Ascending aorta (tissue), 2 donors: ENCODE measurements around the gene HAND1. TPM values are rescaled to one million over a fixed set of nuclear protein-coding genes. Genes with fewer than 3 reads are reported as not detected.

ENCODE experiments used
- DNase-seq, 2 donors: peaks; one replicate each; pipeline ENCODE4 v3.0.0-alpha.2; 2019; ENCODE audit warnings: low spot score in 2 of 2
- H3K27ac ChIP-seq, 2 donors: fragments of 200-600 bp; sonication (generic); one replicate each; pipeline ENCODE4 v1.5.1; 2016 to 2017; ENCODE audit warnings: mild to moderate bottlenecking in 1 of 2
- H3K27me3 ChIP-seq: fragments of 200-600 bp; sonication (generic); one replicate; pipeline ENCODE4 v1.5.1; 2017
- H3K36me3 ChIP-seq, 2 donors: fragments of 200-600 bp; sonication (generic); one replicate each; pipeline ENCODE4 v1.5.1; 2016
- H3K4me1 ChIP-seq, 2 donors: fragments of 200-600 bp; sonication (generic); one replicate each; pipeline ENCODE4 v1.5.1; 2016 to 2017; ENCODE audit warnings: mild to moderate bottlenecking in 1 of 2
- H3K4me3 ChIP-seq, 2 donors: fragments of 200-600 bp; sonication (generic); one replicate each; pipeline ENCODE4 v1.5.1; 2016 to 2017; ENCODE audit warnings: mild to moderate bottlenecking in 1 of 2
- H3K9me3 ChIP-seq, 2 donors: fragments of 200-600 bp; sonication (generic); one replicate each; pipeline ENCODE4 v1.5.1; 2016
- CTCF ChIP-seq, 3 experiments: fragments of 200-600 bp in 2 of 3; fragments of 450-650 bp in 1 of 3; sonication (generic) in 2 of 3; IDR thresholded peaks; one replicate each; pipeline ENCODE4 v1.5.1; 2016 to 2019; ENCODE audit warnings: antibody characterized with exemption in 3 of 3, mild to moderate bottlenecking in 1 of 3, moderate library complexity in 1 of 3
- intact Hi-C: fragments of 100-400 bp; cut with DNase I; formaldehyde crosslinking; loops from one replicate; pipeline ENCODE4 v1.15.1; 2023
- total RNA-seq: library from RNA; depleted of rRNA; stranded (reverse); fragments of >200 nt; gene quantifications from one replicate; pipeline ENCODE4 v1.1.0, GENCODE V29; 2016

The HAND1 gene
- total RNA-seq, 1 donor from 2014 or later: not detected

DNA sequence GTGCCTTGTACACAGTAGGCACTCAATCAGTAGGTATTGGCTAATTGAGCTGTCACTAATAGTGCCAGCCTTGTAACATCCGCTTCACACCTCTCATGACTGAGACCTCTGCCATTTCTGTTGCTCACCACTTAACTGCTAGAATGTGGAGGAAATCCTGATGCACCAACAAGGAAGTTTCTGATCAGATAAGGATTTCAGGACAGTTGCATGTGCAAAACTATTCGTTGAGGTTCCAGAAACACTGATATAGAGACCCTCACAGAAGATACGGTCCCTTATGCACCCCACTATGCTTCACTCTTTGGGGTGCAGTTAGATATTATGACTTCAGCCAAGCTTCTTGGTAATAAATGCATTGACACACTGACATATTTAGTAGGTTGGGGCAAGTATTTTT lies 21.5 kb downstream of the HAND1 start:
- Histone ChIP-seq H3K4me1 (no peaks in the 10 kb centered on the region), H3K4me3 (no peak overlapping the region), H3K9me3 (no peaks in the 10 kb centered on the region), H3K27ac (no peak overlapping the region), H3K27me3 (no peaks in the 10 kb centered on the region), H3K36me3 (peaks cover 65 to 89% of the 10 kb centered on the region in 2 donors)
- no peak for DNase-seq
- TF ChIP-seq CTCF (IDR thresholded peaks at IDR 0.05): no peak
- intact Hi-C loops: no loop called here

- TF ChIP-seq CTCF (IDR thresholded peaks at IDR 0.05): no peak
- Histone ChIP-seq H3K27ac (no peak overlapping the region), H3K4me1 (no peaks in the 10 kb centered on the region), H3K9me3 (no peaks in the 10 kb centered on the region), H3K36me3 (peaks cover 71 to 94% of the 10 kb centered on the region in 2 donors), H3K4me3 (no peak overlapping the region), H3K27me3 (no peaks in the 10 kb centered on the region)
- no peak for DNase-seq
- intact Hi-C loops: no loop called here
These were observed 22.4 kb downstream of the HAND1 start for GRCh38 chr5:154455585-154455984.

- no peak for DNase-seq
- no peak for TF ChIP-seq CTCF (IDR thresholded peaks at IDR 0.05)
- H3K9me3 ChIP-seq: no peaks in the 10 kb centered on the region
- peaks cover 0 to 15% of the 10 kb centered on the region in 2 donors for H3K4me1 ChIP-seq
- no peaks in the 10 kb centered on the region for H3K27me3 ChIP-seq
- peaks cover 55 to 64% of the 10 kb centered on the region in 2 donors for H3K36me3 ChIP-seq
- no peak overlapping the region for H3K27ac ChIP-seq
- intact Hi-C loops: no loop called here
- H3K4me3 ChIP-seq: no peak overlapping the region
These were observed 26.1 kb downstream of the HAND1 start for GRCh38 chr5:154451957-154452356.

DNA sequence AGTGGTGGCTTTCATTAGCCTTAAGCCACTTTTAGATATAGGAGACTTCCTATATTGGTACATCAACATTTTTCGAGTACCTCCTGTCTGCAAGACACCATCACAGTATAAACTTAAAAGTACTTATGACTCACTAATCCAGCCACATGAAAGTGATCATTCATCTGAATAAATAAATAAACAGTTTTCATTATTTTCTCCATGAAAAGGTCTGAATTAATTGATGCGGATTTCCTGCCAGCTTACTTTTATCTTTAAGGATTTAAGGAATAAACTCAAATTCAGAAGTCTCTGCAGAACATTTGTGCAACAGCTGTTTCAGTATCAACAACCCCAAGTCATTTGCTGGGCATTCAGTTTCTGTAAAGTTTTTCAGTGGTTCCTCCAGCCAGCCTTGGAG lies 28.2 kb downstream of the HAND1 start:
- intact Hi-C loops: loop anchor here (5.0 to 10.0 kb wide), 3 partner anchors 262 to 405 kb away; partner anchors contain the start of genes CNOT8, FAXDC2 and LARP1
- Histone ChIP-seq H3K27me3 (no peaks in the 10 kb centered on the region), H3K4me1 (peaks cover 4 to 18% of the 10 kb centered on the region in 2 donors), H3K36me3 (peaks cover 36 to 42% of the 10 kb centered on the region in 2 donors), H3K27ac (no peak overlapping the region), H3K9me3 (no peaks in the 10 kb centered on the region), H3K4me3 (no peak overlapping the region)
- no peak for TF ChIP-seq CTCF (IDR thresholded peaks at IDR 0.05)
- no peak for DNase-seq

DNA sequence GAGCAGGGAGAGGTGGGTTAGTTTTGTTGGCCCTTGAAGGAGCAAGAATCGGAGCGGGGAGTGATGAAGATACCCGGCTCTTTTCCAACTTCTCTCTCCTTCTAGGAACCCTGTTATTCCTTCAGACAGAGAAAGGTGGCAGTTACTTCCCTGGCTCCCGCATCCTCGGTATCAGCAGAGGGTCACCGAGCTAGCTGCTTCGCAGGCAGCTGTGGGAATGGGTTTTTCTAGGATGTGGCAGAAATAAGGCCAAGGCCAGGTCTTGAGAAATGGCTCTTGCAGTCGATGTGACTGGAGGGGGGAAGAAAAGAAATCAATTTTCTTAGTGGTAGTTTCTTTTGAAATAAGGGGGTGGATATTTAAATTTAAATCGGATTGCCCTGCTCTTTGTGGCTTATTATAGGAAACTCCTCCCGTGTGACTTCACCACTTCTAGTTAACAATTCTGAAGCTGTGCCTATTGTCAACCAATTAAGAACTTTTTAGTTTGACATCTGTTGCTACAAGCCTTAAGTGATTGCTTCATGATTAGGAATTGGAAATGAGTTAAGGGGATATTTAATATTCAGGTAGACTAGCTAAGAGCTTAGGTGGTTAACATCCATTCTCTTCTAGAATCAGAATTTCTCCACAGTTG lies 30.8 kb downstream of the HAND1 start:
- H3K4me1 ChIP-seq: peaks cover 4 to 24% of the 10 kb centered on the region in 2 donors

More for the DNA sequence above, 30.8 kb downstream of the HAND1 start:
- Histone ChIP-seq H3K4me3 (peak overlapping the region; percentile 97 to 99), H3K36me3 (peaks cover 12 to 18% of the 10 kb centered on the region in 2 donors), H3K27ac (peak overlapping the region; percentile 86 to 92), H3K9me3 (no peaks in the 10 kb centered on the region), H3K27me3 (no peaks in the 10 kb centered on the region)
- intact Hi-C loops: loop anchor here (5.0 to 10.0 kb wide), 3 partner anchors 260 to 408 kb away; partner anchors contain the start of genes CNOT8, FAXDC2 and LARP1
- DNase-seq: no peak
- no peak for TF ChIP-seq CTCF (IDR thresholded peaks at IDR 0.05)
